GM12891 (cell line): ENCODE measurements around the gene EWSR1.

ENCODE experiments used
- POLR2AphosphoS5 ChIP-seq: IDR thresholded peaks from 2 replicates; pipeline ENCODE4 v1.6.1; 2011; ENCODE audit warnings: low read depth, low read length, control low read depth
- TAF1 ChIP-seq: IDR thresholded peaks from 2 replicates; pipeline ENCODE4 v1.6.1; 2011; ENCODE audit warnings: low read depth, low read length, control low read depth

GRCh38 chr22:29306835-29307595, 38.9 kb downstream of the EWSR1 start:
- TF ChIP-seq TAF1, result no peak
- no peak for TF ChIP-seq POLR2AphosphoS5
